GM12872 (cell line): Measurements from ENCODE around the gene PGLYRP1.

Experiments used
- CTCF ChIP-seq: IDR thresholded peaks from 3 replicates; pipeline ENCODE4 v1.5.1; 2011; ENCODE audit warnings: low read depth, mild to moderate bottlenecking, low read length, moderate library complexity; ENCODE audit not compliant: insufficient read depth

The PGLYRP1 gene

GRCh38 chr19:46031781-46032596, 9.1 kb upstream of the PGLYRP1 start:
- no peak for TF ChIP-seq CTCF

GRCh38 chr19:46030812-46031550, 8.1 kb upstream of the PGLYRP1 start:
- no peak for TF ChIP-seq CTCF

GRCh38 chr19:46025835-46026234, 3.0 kb upstream of the PGLYRP1 start:
- TF ChIP-seq CTCF = no peak

GRCh38 chr19:46023311-46023779, 492 bp upstream of the PGLYRP1 start:
- no peak for TF ChIP-seq CTCF

- no peak for TF ChIP-seq CTCF
Observed at GRCh38 chr19:46022061-46022430, 807 bp downstream of the PGLYRP1 start.

- no peak for TF ChIP-seq CTCF
Observed at GRCh38 chr19:46021531-46022041, 1.3 kb downstream of the PGLYRP1 start.

GRCh38 chr19:46020819-46021125, 2.1 kb downstream of the PGLYRP1 start:
- TF ChIP-seq CTCF = no peak
